Gastrocnemius medialis (tissue), 4 donors: ENCODE data around the gene ARMCX4.

Experiments
- POLR2A ChIP-seq, 2 donors: fragments of 450-650 bp; IDR thresholded peaks; one replicate each; pipeline ENCODE4 v1.6.1; 2017; ENCODE audit warnings: antibody characterized with exemption in 2 of 2, mild to moderate bottlenecking in 2 of 2, moderate library complexity in 2 of 2
- TF ChIP-seq, protein P1 (sequence below), 5 experiments: fragments of 450-650 bp in 3 of 5; fragments of 200-600 bp in 2 of 5; sonication (generic) in 2 of 5; IDR thresholded peaks in 4 of 5; conservative IDR thresholded peaks in 1 of 5; 1 replicate in 4 of 5; 2 replicates in 1 of 5; pipeline ENCODE4 v1.5.1; 2016 to 2019; ENCODE audit warnings: antibody characterized with exemption in 5 of 5, mild to moderate bottlenecking in 3 of 5, moderate library complexity in 3 of 5

DNA sequence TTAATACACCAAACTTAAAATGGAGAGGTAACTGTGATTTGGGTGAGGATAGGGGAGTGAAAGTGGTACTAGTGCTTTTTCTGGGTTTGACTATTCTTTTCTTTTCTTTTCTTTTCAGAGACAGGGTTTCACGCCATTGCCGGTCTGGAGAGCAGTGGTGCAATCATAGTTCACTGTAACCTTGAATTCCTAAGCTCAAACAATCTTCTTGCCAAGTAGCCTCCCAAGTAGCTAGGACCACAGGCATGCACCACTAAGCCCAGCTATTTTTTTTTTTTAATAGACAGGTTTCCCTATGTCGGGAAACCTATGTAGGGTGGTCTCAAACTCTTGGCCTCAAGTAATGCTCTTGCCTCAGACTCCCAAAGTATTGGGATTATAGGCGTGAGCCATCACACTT lies 3.0 kb upstream of the ARMCX4 start:
- TF ChIP-seq, protein P1, sequence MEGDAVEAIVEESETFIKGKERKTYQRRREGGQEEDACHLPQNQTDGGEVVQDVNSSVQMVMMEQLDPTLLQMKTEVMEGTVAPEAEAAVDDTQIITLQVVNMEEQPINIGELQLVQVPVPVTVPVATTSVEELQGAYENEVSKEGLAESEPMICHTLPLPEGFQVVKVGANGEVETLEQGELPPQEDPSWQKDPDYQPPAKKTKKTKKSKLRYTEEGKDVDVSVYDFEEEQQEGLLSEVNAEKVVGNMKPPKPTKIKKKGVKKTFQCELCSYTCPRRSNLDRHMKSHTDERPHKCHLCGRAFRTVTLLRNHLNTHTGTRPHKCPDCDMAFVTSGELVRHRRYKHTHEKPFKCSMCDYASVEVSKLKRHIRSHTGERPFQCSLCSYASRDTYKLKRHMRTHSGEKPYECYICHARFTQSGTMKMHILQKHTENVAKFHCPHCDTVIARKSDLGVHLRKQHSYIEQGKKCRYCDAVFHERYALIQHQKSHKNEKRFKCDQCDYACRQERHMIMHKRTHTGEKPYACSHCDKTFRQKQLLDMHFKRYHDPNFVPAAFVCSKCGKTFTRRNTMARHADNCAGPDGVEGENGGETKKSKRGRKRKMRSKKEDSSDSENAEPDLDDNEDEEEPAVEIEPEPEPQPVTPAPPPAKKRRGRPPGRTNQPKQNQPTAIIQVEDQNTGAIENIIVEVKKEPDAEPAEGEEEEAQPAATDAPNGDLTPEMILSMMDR (IDR thresholded peaks at IDR 0.05 in 4 of 5, conservative IDR thresholded peaks at IDR 0.05 in 1 of 5): no peak
- TF ChIP-seq POLR2A (IDR thresholded peaks at IDR 0.05): no peak
